Measurements from ENCODE around the gene SYNC. TPM values are rescaled to one million over a fixed set of nuclear protein-coding genes. Genes with fewer than 3 reads are reported as not detected.

The SYNC gene
- total and polyA plus RNA-seq, 2 of the 8 experiments (the other 6 are each of a cell fraction or from before 2014, with no cell fraction given): 0.06 to 0.17 TPM

DNA sequence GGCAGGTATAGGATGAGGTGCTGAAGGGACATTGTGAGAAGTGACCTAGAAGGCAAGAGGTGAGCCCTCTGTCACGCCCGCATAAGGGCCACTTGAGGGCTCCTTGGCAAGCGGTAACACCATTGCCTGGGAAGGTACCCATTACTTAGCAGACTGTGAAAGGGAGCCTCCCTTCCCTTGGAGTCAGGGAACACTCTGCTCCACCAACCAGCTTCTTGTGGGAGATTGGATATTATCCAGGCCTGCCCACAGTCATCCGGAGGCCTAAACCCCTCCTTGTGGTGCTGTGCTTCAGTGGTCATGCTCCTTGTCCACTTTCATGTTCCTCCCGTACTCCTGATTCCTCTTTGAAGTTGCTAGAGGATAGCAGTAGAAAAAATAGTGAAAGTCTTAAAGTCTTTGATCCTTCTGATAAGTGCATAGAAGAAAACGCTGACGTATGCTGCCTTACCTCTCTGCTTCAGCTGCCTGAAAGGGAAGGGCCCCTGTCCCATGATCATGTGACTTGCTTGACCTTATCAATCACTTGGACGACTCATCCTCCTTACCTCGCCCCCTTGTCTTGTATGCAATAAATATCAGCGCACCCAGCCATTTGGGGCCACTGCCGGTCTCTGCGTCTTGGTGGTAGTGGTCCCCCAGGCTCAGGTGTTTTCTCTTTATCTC is 35.5 kb downstream of the SYNC start (continued):
- TF ChIP-seq, protein P1, sequence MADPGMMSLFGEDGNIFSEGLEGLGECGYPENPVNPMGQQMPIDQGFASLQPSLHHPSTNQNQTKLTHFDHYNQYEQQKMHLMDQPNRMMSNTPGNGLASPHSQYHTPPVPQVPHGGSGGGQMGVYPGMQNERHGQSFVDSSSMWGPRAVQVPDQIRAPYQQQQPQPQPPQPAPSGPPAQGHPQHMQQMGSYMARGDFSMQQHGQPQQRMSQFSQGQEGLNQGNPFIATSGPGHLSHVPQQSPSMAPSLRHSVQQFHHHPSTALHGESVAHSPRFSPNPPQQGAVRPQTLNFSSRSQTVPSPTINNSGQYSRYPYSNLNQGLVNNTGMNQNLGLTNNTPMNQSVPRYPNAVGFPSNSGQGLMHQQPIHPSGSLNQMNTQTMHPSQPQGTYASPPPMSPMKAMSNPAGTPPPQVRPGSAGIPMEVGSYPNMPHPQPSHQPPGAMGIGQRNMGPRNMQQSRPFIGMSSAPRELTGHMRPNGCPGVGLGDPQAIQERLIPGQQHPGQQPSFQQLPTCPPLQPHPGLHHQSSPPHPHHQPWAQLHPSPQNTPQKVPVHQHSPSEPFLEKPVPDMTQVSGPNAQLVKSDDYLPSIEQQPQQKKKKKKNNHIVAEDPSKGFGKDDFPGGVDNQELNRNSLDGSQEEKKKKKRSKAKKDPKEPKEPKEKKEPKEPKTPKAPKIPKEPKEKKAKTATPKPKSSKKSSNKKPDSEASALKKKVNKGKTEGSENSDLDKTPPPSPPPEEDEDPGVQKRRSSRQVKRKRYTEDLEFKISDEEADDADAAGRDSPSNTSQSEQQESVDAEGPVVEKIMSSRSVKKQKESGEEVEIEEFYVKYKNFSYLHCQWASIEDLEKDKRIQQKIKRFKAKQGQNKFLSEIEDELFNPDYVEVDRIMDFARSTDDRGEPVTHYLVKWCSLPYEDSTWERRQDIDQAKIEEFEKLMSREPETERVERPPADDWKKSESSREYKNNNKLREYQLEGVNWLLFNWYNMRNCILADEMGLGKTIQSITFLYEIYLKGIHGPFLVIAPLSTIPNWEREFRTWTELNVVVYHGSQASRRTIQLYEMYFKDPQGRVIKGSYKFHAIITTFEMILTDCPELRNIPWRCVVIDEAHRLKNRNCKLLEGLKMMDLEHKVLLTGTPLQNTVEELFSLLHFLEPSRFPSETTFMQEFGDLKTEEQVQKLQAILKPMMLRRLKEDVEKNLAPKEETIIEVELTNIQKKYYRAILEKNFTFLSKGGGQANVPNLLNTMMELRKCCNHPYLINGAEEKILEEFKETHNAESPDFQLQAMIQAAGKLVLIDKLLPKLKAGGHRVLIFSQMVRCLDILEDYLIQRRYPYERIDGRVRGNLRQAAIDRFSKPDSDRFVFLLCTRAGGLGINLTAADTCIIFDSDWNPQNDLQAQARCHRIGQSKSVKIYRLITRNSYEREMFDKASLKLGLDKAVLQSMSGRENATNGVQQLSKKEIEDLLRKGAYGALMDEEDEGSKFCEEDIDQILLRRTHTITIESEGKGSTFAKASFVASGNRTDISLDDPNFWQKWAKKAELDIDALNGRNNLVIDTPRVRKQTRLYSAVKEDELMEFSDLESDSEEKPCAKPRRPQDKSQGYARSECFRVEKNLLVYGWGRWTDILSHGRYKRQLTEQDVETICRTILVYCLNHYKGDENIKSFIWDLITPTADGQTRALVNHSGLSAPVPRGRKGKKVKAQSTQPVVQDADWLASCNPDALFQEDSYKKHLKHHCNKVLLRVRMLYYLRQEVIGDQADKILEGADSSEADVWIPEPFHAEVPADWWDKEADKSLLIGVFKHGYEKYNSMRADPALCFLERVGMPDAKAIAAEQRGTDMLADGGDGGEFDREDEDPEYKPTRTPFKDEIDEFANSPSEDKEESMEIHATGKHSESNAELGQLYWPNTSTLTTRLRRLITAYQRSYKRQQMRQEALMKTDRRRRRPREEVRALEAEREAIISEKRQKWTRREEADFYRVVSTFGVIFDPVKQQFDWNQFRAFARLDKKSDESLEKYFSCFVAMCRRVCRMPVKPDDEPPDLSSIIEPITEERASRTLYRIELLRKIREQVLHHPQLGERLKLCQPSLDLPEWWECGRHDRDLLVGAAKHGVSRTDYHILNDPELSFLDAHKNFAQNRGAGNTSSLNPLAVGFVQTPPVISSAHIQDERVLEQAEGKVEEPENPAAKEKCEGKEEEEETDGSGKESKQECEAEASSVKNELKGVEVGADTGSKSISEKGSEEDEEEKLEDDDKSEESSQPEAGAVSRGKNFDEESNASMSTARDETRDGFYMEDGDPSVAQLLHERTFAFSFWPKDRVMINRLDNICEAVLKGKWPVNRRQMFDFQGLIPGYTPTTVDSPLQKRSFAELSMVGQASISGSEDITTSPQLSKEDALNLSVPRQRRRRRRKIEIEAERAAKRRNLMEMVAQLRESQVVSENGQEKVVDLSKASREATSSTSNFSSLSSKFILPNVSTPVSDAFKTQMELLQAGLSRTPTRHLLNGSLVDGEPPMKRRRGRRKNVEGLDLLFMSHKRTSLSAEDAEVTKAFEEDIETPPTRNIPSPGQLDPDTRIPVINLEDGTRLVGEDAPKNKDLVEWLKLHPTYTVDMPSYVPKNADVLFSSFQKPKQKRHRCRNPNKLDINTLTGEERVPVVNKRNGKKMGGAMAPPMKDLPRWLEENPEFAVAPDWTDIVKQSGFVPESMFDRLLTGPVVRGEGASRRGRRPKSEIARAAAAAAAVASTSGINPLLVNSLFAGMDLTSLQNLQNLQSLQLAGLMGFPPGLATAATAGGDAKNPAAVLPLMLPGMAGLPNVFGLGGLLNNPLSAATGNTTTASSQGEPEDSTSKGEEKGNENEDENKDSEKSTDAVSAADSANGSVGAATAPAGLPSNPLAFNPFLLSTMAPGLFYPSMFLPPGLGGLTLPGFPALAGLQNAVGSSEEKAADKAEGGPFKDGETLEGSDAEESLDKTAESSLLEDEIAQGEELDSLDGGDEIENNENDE (IDR thresholded peaks at IDR 0.05; ENCODE audit: insufficient replicate concordance, low read length): no peak
